Activated CD8-positive, alpha-beta memory T cell treated with anti-CD3 and anti-CD28 coated beads, Interleukin-2, amount 10 ng/mL, durations not matched to agents 7 days and 5 days (primary cell): ENCODE measurements around the gene ARID3A. TPM values are rescaled to one million over a fixed set of nuclear protein-coding genes. Genes with fewer than 3 reads are reported as not detected.
A peak's percentile ranks its signal among the peaks of the same experiment; 100 is the strongest.

ENCODE experiments used
- ATAC-seq: fragments of 150-1000 bp; cut with Tn5 transposase; one replicate; pipeline ENCODE4 v1.10.0; 2021; ENCODE audit warnings: moderate library complexity
- CTCF ChIA-PET: fragments of 350-600 bp; sonication (Branson Sonifier 250); formaldehyde crosslinking; loops from one replicate; lab custom pipeline; 2021; ENCODE audit warnings: antibody characterized with exemption; lab: Charles Lee
- DNase-seq: peaks from one replicate; pipeline ENCODE4 v3.0.0-alpha.2; 2020
- H3K27ac Mint-ChIP-seq: one replicate; pipeline ENCODE4 v1.8.0; 2021; ENCODE audit warnings: mild to moderate bottlenecking, mixed read lengths
- H3K27me3 Mint-ChIP-seq: one replicate; pipeline ENCODE4 v1.8.0; 2021; ENCODE audit warnings: mixed read lengths
- H3K36me3 Mint-ChIP-seq: one replicate; pipeline ENCODE4 v1.8.0; 2021; ENCODE audit warnings: mild to moderate bottlenecking, mixed read lengths
- H3K4me1 Mint-ChIP-seq: one replicate; pipeline ENCODE4 v1.8.0; 2021; ENCODE audit warnings: mixed read lengths
- H3K4me3 Mint-ChIP-seq: one replicate; pipeline ENCODE4 v1.8.0; 2021; ENCODE audit warnings: mild to moderate bottlenecking, moderate library complexity, mixed read lengths
- H3K9me3 Mint-ChIP-seq: one replicate; pipeline ENCODE4 v1.8.0; 2022; ENCODE audit warnings: low read depth, mixed read lengths
- total RNA-seq, 2 experiments: library from RNA; stranded (reverse); gene quantifications; one replicate each; pipeline ENCODE4 v1.2.3, GENCODE V29; 2021

ARID3A gene
- total RNA-seq, 2 experiments from 2014 or later = 30.6 to 35.9 TPM

GRCh38 chr19:1001538-1002166, 75.8 kb downstream of the ARID3A start:
- peaks cover 34% of the 10 kb centered on the region for H3K27me3 Mint-ChIP-seq
- DNase-seq = peak; percentile 74
- no peak overlapping the region for H3K4me3 Mint-ChIP-seq
- no peak overlapping the region for H3K27ac Mint-ChIP-seq
- no peaks in the 10 kb centered on the region for H3K36me3 Mint-ChIP-seq
- ATAC-seq = peak; percentile 77
- no peaks in the 10 kb centered on the region for H3K9me3 Mint-ChIP-seq
- H3K4me1 Mint-ChIP-seq = peaks cover 3% of the 10 kb centered on the region
- CTCF ChIA-PET = interaction anchor here (0.6 to 1.3 kb wide), 9 partner anchors 37 to 408 kb away, joined by 3 to 4 read pairs (median 3); partner anchors contain the start of genes MED16 and RNU6-9

GRCh38 chr19:1002600-1002999, 76.8 kb downstream of the ARID3A start:
- H3K9me3 Mint-ChIP-seq = no peaks in the 10 kb centered on the region
- no peak overlapping the region for H3K4me3 Mint-ChIP-seq
- CTCF ChIA-PET = interaction anchor here (0.7 kb wide), 1 partner anchor 232 kb away, joined by 5 read pairs; no protein-coding TSS in a partner anchor
- DNase-seq (no peak), ATAC-seq (no peak)
- no peaks in the 10 kb centered on the region for H3K36me3 Mint-ChIP-seq
- peaks cover under 1% of the 10 kb centered on the region for H3K4me1 Mint-ChIP-seq
- no peak overlapping the region for H3K27ac Mint-ChIP-seq
- peaks cover 28% of the 10 kb centered on the region for H3K27me3 Mint-ChIP-seq

GRCh38 chr19:1003283-1003682, 77.4 kb downstream of the ARID3A start:
- Mint-ChIP-seq H3K4me1 (no peaks in the 10 kb centered on the region), H3K27me3 (peaks cover 21% of the 10 kb centered on the region), H3K36me3 (no peaks in the 10 kb centered on the region), H3K9me3 (no peaks in the 10 kb centered on the region), H3K27ac (no peak overlapping the region), H3K4me3 (no peak overlapping the region)
- ATAC-seq = no peak
- no peak for DNase-seq
- CTCF ChIA-PET = interaction anchor here (0.5 to 1.1 kb wide), 3 partner anchors 16 to 428 kb away, joined by 3 to 4 read pairs (median 4); partner anchors contain the start of gene WDR18

GRCh38 chr19:1004204-1004802, 78.5 kb downstream of the ARID3A start:
- Mint-ChIP-seq H3K4me1 (no peaks in the 10 kb centered on the region), H3K9me3 (no peaks in the 10 kb centered on the region), H3K27ac (no peak overlapping the region), H3K27me3 (peaks cover 13% of the 10 kb centered on the region), H3K4me3 (no peak overlapping the region), H3K36me3 (no peaks in the 10 kb centered on the region)
- no peak for ATAC-seq
- CTCF ChIA-PET = interaction anchor here (0.8 to 1.4 kb wide), 3 partner anchors 17 to 28 kb away, joined by 4 read pairs; partner anchors contain the start of gene WDR18
- DNase-seq = no peak

GRCh38 chr19:1004803-1005664, 79.2 kb downstream of the ARID3A start:
- no peak for ATAC-seq
- Mint-ChIP-seq H3K27ac (no peak overlapping the region), H3K36me3 (peaks cover 1% of the 10 kb centered on the region), H3K27me3 (peaks cover 7% of the 10 kb centered on the region), H3K4me3 (no peak overlapping the region), H3K9me3 (no peaks in the 10 kb centered on the region), H3K4me1 (no peaks in the 10 kb centered on the region)
- no peak for DNase-seq
- CTCF ChIA-PET = interaction anchor here (0.6 to 2.3 kb wide), 3 partner anchors 8 to 83 kb away, joined by 3 to 5 read pairs (median 4); no protein-coding TSS in a partner anchor

GRCh38 chr19:1006711-1007398, 81.0 kb downstream of the ARID3A start:
- Mint-ChIP-seq H3K27ac (no peak overlapping the region), H3K36me3 (peaks cover 3% of the 10 kb centered on the region)
- CTCF ChIA-PET = interaction anchor here (1.0 to 2.3 kb wide), 3 partner anchors 10 to 23 kb away, joined by 3 to 5 read pairs (median 4); partner anchors contain the start of gene WDR18

GRCh38 chr19:1007399-1008251, 81.8 kb downstream of the ARID3A start:
- ATAC-seq = no peak
- H3K4me1 Mint-ChIP-seq = no peaks in the 10 kb centered on the region

More at GRCh38 chr19:1006711-1007398, 81.0 kb downstream of the ARID3A start:
- Mint-ChIP-seq H3K4me3 (no peak overlapping the region), H3K27me3 (peaks cover 3% of the 10 kb centered on the region), H3K4me1 (no peaks in the 10 kb centered on the region), H3K9me3 (no peaks in the 10 kb centered on the region)
- ATAC-seq = no peak
- DNase-seq = no peak

GRCh38 chr19:1008268-1009040, 82.6 kb downstream of the ARID3A start:
- no peaks in the 10 kb centered on the region for H3K9me3 Mint-ChIP-seq

More at GRCh38 chr19:1007399-1008251, 81.8 kb downstream of the ARID3A start:
- Mint-ChIP-seq H3K27me3 (peaks cover 1% of the 10 kb centered on the region), H3K9me3 (no peaks in the 10 kb centered on the region), H3K27ac (no peak overlapping the region), H3K36me3 (peaks cover 4% of the 10 kb centered on the region), H3K4me3 (no peak overlapping the region)
- CTCF ChIA-PET = interaction anchor here (1.0 to 2.3 kb wide), 3 partner anchors 11 to 23 kb away, joined by 3 to 5 read pairs (median 4); partner anchors contain the start of gene WDR18
- no peak for DNase-seq

GRCh38 chr19:1009041-1009980, 83.5 kb downstream of the ARID3A start:
- ATAC-seq (no peak), DNase-seq (no peak)
- Mint-ChIP-seq H3K9me3 (no peaks in the 10 kb centered on the region), H3K4me1 (no peaks in the 10 kb centered on the region), H3K4me3 (no peak overlapping the region), H3K36me3 (peaks cover 4% of the 10 kb centered on the region), H3K27ac (no peak overlapping the region), H3K27me3 (no peaks in the 10 kb centered on the region)
- CTCF ChIA-PET = no interaction called here

More at GRCh38 chr19:1008268-1009040, 82.6 kb downstream of the ARID3A start:
- Mint-ChIP-seq H3K4me1 (no peaks in the 10 kb centered on the region), H3K27ac (no peak overlapping the region), H3K4me3 (no peak overlapping the region), H3K27me3 (no peaks in the 10 kb centered on the region), H3K36me3 (peaks cover 4% of the 10 kb centered on the region)
- CTCF ChIA-PET = no interaction called here
- no peak for DNase-seq
- ATAC-seq = no peak

GRCh38 chr19:1009981-1010538, 84.2 kb downstream of the ARID3A start:
- no peaks in the 10 kb centered on the region for H3K27me3 Mint-ChIP-seq
- ATAC-seq = no peak
- no peaks in the 10 kb centered on the region for H3K9me3 Mint-ChIP-seq
- H3K36me3 Mint-ChIP-seq = peaks cover 4% of the 10 kb centered on the region
- no peak for DNase-seq
- CTCF ChIA-PET = no interaction called here
- no peak overlapping the region for H3K4me3 Mint-ChIP-seq
- H3K27ac Mint-ChIP-seq = no peak overlapping the region
- no peaks in the 10 kb centered on the region for H3K4me1 Mint-ChIP-seq
